Prostate gland (tissue), 2 donors: ENCODE results near the gene PINLYP.

Experiments used
- POLR2A ChIP-seq: fragments of 450-650 bp; IDR thresholded peaks from one replicate; pipeline ENCODE4 v1.6.1; 2016; ENCODE audit warnings: antibody characterized with exemption, mild to moderate bottlenecking
- POLR2AphosphoS5 ChIP-seq: sonication (generic); formaldehyde crosslinking; IDR thresholded peaks from one replicate; pipeline ENCODE4 v1.6.1; 2017; ENCODE audit warnings: antibody characterized with exemption
- TF ChIP-seq, protein P1 (sequence below), 4 experiments: fragments of 200-600 bp in 2 of 4; fragments of 450-650 bp in 2 of 4; sonication (generic) in 2 of 4; IDR thresholded peaks; 1 replicate in 3 of 4; 2 replicates in 1 of 4; pipeline ENCODE4 v1.5.1; 2016 to 2019; ENCODE audit warnings: antibody characterized with exemption in 4 of 4, mild to moderate bottlenecking in 2 of 4, moderate library complexity in 2 of 4

DNA sequence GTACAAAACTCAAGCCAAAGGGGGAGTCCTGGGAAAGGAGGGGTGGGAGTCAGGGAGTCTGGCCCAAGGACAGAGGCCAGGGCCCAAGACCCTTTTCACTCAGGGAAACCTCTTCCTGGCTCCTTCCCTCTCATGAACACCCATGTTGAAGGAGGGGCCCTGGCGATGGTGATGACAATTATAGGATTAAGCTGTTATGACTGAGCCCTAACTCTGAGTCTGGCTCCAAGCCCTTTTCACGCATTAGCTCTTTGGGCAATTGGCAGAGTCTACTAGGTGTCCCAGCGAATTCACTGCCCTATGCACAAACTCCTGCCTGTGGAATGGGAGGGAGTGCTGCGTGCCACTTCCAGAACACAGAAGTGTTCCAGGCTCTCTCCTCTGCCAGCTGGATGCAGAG, 21.9 kb upstream of the PINLYP start:
- TF ChIP-seq, protein P1, sequence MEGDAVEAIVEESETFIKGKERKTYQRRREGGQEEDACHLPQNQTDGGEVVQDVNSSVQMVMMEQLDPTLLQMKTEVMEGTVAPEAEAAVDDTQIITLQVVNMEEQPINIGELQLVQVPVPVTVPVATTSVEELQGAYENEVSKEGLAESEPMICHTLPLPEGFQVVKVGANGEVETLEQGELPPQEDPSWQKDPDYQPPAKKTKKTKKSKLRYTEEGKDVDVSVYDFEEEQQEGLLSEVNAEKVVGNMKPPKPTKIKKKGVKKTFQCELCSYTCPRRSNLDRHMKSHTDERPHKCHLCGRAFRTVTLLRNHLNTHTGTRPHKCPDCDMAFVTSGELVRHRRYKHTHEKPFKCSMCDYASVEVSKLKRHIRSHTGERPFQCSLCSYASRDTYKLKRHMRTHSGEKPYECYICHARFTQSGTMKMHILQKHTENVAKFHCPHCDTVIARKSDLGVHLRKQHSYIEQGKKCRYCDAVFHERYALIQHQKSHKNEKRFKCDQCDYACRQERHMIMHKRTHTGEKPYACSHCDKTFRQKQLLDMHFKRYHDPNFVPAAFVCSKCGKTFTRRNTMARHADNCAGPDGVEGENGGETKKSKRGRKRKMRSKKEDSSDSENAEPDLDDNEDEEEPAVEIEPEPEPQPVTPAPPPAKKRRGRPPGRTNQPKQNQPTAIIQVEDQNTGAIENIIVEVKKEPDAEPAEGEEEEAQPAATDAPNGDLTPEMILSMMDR (IDR thresholded peaks at IDR 0.05): no peak
- TF ChIP-seq POLR2A: no peak
- TF ChIP-seq POLR2AphosphoS5: no peak
